GM18508 (cell line): ENCODE measurements around the gene TEX14.

Source experiments
- ATAC-seq: cut with Tn5 transposase; IDR thresholded peaks from one replicate; pipeline ENCODE4 v1.9.1; 2021; ENCODE audit warnings: moderate number of reproducible peaks; ENCODE audit not compliant: insufficient read depth, unreplicated experiment

The TEX14 gene

DNA sequence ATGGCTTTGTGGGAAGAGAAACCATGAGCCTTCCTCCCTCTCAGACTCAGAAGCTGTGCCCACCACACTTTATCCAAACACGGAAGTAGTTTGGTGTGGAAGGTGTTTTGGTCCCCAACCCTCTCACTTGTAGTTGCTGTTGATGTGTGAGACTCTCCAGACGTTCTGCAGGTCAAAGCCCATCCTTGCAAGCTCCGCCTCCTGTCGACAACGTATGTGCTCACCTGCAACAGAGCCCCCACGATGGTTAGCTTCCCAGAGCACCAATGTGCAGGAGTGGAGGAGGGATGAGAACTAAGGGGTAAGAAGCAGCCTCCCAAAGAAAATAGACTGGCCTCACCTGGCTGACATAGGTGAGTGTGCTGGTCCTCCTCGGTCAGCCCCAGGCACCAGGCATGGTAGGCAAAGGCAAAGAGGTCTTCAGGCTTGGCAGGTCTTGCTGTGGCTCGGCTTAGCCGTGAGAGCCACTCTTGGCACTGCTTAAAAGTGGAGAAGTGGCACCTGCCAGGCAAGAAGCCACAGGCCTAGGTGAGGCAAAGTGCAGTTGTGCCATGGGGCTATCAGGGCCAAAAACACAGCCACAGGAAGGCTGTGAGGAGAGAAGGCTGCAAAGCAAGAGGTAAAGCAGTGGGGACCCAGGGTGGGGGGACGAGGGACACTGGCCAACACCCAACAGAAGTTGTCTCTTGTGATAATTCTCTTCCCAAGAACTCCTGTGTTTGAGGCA, 183.3 kb downstream of the TEX14 start:
- ATAC-seq, result no peak

DNA sequence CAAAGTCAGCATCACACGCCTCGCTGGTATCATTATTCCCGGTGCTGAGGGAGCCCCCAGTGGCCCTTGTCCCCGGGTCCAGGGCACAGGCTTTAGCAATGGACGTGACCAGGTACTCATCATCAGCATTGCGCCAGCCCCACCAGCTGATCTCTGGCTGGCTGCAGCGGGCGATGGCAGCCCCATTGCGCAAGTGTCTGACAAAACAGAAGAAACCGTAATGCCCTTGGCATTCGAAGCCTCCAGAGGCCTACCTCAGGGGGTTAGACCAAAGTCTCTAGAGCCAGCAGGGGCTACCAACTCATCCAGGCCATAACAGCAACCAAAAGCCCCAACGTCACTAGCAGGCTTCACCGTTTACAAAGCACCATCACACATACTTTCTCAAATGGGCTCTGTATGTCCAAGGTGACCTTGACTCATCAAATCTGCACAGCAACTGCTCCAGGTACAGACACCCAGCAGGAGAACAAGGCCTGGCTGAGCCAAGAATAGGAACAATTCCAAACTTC, 184.7 kb downstream of the TEX14 start:
- no peak for ATAC-seq
